Activated naive CD4-positive, alpha-beta T cell (primary cell): Measurements from ENCODE around the gene LARP7.
"Not testable (repeated sequence)": the region's sequence is repeated elsewhere in the genome, so short reads cannot be mapped to it uniquely, and the experiment has no call there.

Experiments
- DNase-seq, 4 experiments: peaks; one replicate each; lab custom pipeline; 2025; lab: John Stamatoyannopoulos, UW

The LARP7 gene

DNA sequence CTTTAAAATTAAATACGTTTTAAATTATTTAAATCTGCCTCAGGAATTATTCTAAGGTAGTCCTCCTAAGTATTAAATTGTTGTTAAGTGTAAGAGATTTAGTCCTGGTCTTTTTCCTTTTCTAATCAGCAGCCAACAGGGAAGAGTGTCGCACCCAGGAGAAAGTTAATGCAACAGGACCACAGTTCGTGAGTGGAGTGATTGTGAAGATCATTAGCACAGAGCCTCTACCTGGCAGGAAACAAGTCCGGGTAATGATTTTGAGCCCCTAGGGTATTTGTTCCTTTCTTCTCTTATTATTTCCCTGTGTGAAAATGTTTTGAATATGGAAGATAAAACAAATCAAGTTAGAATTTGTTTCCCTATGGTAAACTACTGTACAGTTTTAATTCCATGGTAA lies 13.4 kb downstream of the LARP7 start:
- DNase-seq: no peak

DNA sequence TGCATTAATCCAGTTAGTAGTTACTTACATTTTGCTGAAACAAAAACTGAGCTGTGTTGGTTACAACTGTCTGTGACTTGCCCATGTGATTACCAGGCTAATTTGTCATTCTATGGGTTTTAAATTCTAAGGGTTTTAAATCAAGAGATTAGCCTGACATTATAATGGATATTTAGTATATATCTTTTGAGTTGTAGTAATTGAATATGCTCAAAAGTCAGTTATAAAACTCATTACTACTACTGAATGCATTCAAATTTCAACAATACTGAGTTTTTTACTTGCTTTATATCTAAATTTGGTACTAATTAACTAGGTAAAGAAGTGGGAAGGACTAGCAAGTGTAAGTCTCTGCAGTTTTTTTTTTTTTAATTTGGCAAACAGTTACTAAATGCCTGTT lies 14.7 kb downstream of the LARP7 start:
- no peak for DNase-seq

DNA sequence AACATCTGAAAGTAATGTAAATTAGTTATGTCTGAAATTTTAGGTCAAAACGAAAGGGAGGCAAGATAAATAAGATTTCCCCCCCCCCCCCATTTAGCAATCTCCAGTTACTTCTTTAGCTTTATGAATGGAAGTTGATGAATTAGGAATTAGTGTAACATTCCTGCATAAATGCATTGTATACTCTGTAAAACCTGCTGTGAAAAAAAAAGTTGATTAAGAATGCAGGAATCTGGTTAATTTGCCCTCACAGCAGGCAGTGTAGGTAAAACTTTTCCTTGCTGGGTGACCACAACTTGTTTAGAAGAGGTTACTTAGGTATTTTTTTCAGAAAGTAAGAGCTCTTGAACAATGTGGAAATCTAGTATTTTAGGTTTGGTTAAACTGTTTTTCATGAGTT lies 15.3 kb downstream of the LARP7 start:
- no peak for DNase-seq

GRCh38 chr4:112655270-112655669 lies 18.3 kb downstream of the LARP7 start:
- no peak for DNase-seq

DNA sequence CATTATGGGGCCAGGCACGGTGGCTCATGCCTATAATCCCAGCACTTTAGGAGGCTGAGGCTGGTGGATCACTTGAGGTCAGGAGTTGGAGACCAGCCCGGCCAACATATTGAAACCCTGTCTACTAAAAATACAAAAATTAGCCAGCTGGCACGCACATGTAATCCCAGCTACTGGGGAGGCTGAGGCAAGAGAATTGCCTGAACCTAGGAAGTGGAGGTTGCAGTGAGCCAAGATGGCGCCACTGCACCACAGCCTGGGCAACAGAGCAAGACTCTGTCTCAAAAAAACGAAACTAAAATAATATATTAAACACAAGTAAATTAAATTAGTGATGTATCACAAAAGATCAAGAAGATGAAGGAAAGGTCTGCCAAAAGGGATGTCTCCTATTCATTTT lies 19.2 kb downstream of the LARP7 start:
- not testable (repeated sequence) for DNase-seq

DNA sequence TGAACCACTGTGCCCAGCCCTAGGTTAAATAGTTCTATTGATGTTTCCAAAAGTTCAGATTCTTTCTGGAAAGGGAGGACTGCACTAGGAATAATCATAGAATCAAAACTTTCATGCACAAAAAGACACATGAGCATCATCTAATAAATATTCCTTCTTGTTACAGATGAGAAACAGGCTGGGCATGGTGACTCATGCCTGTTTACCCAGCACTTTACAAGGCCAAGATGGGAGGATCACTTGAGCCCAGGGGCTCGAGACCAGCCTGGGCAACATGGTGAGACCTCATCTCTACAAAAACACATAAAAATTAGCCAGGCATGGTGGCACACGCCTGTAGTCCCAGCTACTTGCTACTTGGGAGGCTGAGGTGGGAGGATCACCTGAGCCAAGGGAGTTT lies 27.7 kb downstream of the LARP7 start:
- DNase-seq: no peak

- no peak for DNase-seq
Observed at GRCh38 chr4:112668131-112668530, 31.2 kb downstream of the LARP7 start.

DNA sequence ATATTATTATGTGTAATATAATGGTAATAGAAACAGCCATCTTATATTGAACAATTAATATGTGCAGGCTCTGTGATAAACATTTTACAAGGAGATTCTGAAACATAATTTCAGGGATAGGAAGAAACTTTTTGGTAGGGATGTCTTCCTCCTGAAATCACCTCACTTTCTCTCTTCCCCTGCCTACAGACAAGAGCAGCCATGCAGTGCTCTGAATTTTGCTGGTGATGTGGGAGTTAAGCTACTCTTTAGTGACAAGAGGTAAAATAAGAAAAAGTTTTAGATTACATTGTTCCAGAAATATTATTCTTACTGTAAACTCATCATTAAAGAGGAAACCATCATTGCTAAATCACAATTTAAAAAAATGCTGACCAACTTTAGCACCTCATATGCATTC lies 36.1 kb downstream of the LARP7 start:
- DNase-seq: no peak

DNA sequence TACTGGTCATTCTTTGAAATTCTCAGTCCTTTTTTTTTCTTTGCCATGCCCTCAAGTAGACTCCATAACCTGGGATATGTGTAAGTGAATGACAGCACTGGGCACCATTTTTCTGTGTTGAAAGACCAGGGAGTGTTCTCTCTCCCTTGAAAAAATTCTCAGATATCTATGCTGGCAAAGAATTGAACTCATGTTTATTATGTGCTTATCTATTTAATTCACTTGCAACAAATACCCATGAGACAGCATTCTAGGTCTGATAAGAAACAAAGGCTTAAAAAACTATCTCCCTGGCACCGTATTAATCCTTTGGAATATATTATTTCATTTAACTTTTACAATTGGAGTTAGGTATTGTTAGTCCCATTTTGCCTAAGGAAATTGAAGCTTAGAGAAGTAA lies 36.7 kb downstream of the LARP7 start:
- no peak for DNase-seq

DNA sequence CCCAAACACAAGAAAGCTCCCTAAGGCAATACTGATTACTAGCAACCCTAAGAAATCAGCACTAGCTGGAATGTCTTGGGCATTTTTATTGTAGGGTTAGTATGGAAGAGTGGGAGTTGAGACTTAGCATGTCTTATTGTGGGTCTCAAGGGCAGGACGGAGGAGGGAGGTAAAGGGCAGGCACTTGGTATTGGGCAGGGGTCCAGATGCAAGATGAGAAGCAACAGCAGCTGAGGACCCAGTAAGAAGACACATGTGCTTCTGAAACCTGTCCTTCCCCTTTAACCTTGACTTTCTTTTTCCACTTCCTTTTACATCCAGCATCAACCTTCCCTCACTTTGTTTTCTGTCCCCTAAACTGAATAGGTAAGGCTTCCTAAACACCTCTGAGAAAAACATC lies 37.4 kb downstream of the LARP7 start:
- DNase-seq: no peak

DNA sequence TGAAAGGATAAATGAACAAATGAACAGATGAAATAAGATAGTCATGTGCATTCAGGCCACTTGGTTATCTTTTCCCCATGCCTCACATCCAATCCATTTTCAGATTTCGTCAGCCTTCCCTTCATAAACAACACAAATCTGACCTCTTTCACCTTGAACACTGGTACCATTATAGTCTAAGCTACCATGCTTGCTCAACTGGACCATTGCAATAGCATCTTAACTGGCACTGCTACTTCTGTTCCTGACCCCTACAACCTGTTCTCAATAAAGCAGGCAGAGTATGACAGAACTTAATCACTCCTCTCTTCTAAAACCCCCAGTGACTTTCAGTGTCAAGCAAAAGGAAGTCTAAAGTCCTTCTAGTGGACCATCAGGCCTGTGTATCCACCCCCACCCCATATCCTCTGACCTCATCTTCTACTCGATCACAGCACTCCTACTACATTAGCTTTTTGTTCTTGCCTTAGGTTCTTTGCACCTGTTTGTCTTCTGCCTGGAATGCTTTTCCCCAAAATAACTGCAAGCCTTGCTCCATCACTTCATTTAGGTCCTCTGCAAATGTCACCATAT lies 40.7 kb downstream of the LARP7 start:
- DNase-seq: no peak

GRCh38 chr4:112680996-112681395 lies 44.1 kb downstream of the LARP7 start:
- no peak for DNase-seq

DNA sequence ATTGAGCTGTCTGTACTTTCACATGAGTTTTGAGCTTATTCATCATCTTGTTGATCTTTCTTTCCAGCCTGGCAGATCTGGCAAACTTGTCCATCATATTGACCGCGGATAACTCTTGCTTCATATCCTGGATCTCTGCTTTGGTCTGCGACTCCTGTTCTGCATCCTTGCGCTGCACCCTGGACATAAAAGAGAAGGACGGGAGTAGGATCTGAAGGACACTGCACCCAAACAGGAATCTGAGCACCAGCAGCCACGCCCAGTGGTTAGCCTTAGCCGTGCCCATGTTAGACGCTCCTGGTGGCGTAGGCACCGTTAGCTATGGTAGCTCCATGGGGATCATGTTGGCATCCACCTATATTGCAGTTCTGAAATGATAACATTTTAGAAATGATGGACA lies 56.6 kb downstream of the LARP7 start:
- DNase-seq: no peak

DNA sequence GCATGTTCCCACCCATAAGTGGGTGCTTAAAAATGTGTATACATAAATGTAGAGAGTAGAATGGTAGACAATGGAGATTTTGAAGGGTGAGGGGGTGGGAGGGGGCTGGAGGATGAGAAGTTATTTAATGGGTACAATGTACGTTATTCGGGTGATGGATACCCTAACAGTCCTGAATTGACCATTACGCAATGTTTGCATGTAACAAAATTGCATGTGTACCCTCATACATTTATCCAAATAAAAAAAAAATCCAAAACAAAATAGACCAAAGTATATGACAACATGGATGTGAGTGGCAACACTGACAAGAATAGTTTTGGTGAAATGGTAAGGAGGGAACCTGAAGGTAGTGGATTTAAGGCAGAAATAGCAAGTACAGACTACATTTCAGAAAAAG lies 63.7 kb downstream of the LARP7 start:
- no peak for DNase-seq

DNA sequence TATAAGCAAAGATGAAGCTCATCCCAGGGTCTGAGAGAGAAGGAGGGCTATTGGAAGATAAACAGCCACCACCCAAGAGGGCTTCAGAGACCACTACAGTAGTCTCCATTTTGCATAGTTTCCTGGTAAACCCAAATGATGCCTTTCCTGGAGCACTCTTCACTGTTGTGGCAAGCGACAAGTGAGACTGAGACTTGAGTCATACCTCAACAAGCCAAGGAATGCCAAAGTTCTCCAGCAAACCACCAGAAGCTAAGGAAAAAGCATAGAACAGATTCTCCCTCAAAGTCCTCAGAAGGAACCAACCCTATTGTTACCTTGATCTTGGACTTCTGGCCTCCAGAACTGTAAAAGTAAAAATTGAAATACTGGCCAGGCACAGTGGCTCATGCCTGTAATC lies 65.9 kb downstream of the LARP7 start:
- DNase-seq: no peak

GRCh38 chr4:112704322-112704721 lies 67.4 kb downstream of the LARP7 start:
- DNase-seq: no peak

DNA sequence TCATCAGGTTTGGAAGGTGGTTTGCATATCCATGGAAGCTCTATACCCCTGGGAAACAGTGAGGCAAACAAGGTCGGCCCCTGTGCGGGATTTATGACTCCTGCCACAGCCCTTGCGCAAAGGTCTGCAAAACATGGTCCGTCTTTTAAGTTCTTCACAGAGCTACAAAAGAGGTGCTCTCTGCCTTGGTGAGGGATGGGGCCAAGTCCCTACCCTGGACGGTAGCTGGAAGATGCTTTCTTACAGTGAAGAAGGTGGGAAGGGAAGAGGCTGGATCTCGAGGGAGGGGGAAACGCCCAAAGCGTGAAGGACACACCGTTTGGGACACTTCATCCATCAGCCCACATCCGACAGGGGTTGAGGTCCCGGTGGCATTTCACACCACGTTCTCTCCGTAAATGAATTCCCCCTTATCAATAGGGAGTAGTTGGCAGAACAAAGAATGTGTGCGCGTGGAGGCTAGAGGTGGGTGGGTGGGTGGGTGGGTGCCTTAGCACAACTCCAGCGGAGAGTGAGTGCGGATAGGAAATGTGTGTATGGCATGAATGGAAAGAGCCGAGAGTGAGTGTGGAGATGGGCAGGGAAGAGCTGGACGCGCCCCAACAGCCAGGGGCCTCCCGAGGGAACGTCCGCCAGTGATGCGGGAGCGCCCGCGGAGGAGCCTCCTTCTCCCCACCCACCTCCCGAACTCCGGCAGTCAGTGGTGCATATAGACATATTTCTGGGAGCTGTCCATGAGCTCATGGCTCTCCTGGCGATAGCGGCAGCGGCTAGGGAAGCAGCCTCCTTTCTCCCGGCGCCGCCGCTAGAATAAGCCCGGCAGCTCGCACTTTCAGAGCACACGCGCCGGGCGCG lies 68.3 kb downstream of the LARP7 start:
- DNase-seq: no peak

- not testable (repeated sequence) for DNase-seq
Observed at GRCh38 chr4:112705891-112706839, 69.2 kb downstream of the LARP7 start.

- no peak for DNase-seq
Observed at GRCh38 chr4:112706840-112707207, 69.9 kb downstream of the LARP7 start.
